ENCODE results near the gene IQCH. TPM values are rescaled to one million over a fixed set of nuclear protein-coding genes. Genes with fewer than 3 reads are reported as not detected.

The IQCH gene
- total RNA-seq, 1 experiment from 2014 or later = 2.4 TPM

DNA sequence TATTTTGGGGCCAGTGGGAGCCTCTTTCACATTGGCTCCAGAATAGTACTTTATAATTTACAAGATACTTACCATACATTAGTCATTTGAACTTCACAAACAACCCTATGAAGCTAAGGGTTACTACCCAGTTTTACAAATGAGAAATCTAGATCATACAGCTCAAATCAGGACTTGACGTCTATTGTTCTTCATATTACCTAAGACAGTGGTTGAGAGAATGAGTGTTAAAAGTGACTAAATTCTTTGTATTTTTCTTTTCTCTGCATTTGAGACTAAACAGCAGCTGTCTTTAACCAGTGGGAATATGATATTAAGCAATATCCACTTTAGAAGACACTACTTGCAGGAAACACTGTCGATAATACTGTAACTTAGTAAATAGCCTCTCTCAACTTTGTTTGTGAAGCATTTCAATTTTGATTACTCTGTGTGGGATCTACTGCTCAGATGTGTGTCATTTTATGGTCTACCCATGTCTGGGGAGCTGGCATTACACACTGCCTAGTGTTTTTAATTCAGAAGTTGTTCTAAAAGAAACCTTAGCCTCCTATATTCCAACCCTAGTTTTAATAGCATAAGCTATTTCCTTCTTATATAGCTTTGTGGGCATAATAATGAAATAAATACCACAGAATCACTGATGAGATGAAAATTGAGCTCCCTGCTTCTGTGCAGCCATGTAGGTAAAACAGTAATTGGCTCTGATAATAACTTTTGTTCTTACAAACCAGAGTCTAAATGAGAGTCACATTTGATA is 45.9 kb downstream of the IQCH start:
- Mint-ChIP-seq H3K27me3 (ENCODE audit: insufficient read depth, unreplicated experiment) (no peaks in the 10 kb centered on the region), H3K27ac (ENCODE audit: unreplicated experiment) (no peak overlapping the region), H3K4me1 (ENCODE audit: low read depth, unreplicated experiment) (peaks cover 7% of the 10 kb centered on the region), H3K36me3 (ENCODE audit: insufficient read depth, unreplicated experiment) (no peaks in the 10 kb centered on the region), H3K4me3 (ENCODE audit: unreplicated experiment) (no peak overlapping the region), H3K9me3 (ENCODE audit: unreplicated experiment) (no peaks in the 10 kb centered on the region)
- no peak overlapping the region for H3K4me3 ChIP-seq (ENCODE audit: low read depth, low read length)
- intact Hi-C loops (cut with micrococcal nuclease; ENCODE audit: unreplicated experiment) = loop anchor here (5.0 kb wide), 2 partner anchors 58 to 238 kb away; no protein-coding TSS in a partner anchor
- no peaks in the 10 kb centered on the region for H3K36me3 ChIP-seq (ENCODE audit: control insufficient read depth, insufficient read depth, low read length)
- ChIA-PET POLR2A (no interaction called here), CTCF (interaction anchor here (0.7 kb wide), 1 partner anchor 47 kb away, joined by 7 read pairs; no protein-coding TSS in a partner anchor)
- no peaks in the 10 kb centered on the region for H3K9me3 ChIP-seq
- no peaks in the 10 kb centered on the region for H3K27me3 ChIP-seq (replicated peaks; ENCODE audit: control insufficient read depth, insufficient read depth, low read length)
- no peak for DNase-seq
- no peaks in the 10 kb centered on the region for H3K4me1 ChIP-seq
- no TSS peak for BruUV-seq (replicated peaks)
- TF ChIP-seq, protein P1, sequence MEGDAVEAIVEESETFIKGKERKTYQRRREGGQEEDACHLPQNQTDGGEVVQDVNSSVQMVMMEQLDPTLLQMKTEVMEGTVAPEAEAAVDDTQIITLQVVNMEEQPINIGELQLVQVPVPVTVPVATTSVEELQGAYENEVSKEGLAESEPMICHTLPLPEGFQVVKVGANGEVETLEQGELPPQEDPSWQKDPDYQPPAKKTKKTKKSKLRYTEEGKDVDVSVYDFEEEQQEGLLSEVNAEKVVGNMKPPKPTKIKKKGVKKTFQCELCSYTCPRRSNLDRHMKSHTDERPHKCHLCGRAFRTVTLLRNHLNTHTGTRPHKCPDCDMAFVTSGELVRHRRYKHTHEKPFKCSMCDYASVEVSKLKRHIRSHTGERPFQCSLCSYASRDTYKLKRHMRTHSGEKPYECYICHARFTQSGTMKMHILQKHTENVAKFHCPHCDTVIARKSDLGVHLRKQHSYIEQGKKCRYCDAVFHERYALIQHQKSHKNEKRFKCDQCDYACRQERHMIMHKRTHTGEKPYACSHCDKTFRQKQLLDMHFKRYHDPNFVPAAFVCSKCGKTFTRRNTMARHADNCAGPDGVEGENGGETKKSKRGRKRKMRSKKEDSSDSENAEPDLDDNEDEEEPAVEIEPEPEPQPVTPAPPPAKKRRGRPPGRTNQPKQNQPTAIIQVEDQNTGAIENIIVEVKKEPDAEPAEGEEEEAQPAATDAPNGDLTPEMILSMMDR (IDR thresholded peaks at IDR 0.05; ENCODE audit: insufficient read depth in 1 of 2, low read depth in 1 of 2, low read length in 1 of 2, severe bottlenecking in 1 of 2, unreplicated experiment in 1 of 2) = no peak

DNA sequence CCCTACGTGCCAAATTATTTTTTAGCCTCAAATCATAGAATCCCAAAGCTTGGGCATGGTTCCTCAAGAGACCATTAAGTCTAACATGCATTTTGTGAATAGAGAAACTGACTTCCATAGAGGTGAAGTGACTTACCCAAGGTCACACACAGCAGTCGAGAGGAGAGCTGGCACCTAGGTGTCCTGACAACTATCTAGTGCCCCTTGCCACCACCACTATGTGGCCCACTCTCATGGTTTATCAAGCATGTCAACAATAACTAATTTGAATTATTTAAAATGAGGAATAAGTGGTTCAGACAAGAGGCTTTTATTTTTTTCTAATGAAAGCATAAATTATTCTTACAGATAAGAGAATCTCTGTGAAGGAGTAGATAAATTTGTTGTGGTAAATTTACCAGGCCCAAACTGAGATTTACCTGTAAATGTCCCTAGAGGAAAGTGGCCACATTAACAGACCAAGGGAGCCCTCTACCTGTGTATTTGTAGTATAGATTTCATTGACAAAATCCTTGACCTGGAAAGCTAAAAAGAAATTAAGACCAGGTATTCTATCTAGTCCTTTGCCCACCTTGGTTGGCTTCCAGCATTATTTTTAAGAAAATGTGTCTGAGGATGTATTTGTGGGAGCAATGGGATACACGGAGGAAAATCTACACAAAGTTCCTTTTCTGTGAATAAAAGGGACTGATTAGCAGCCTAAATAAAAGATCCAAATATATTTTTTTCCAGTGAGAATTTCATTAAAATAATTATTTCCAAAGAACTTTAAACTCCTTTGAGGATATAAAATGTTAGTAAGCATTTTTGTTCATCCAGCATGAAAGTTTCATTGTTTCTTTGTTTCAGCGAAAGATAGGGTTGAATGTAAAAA is 49.1 kb downstream of the IQCH start:
- Histone ChIP-seq H3K4me1 (no peaks in the 10 kb centered on the region), H3K36me3 (ENCODE audit: control insufficient read depth, insufficient read depth, low read length) (no peaks in the 10 kb centered on the region), H3K9me3 (no peaks in the 10 kb centered on the region), H3K27me3 (replicated peaks; ENCODE audit: control insufficient read depth, insufficient read depth, low read length) (no peaks in the 10 kb centered on the region), H3K4me3 (ENCODE audit: low read depth, low read length) (no peak overlapping the region)
- H3K27me3 Mint-ChIP-seq (ENCODE audit: insufficient read depth, unreplicated experiment) = no peaks in the 10 kb centered on the region
- TF ChIP-seq, protein P1 (IDR thresholded peaks at IDR 0.05; ENCODE audit: insufficient read depth in 1 of 2, low read depth in 1 of 2, low read length in 1 of 2, severe bottlenecking in 1 of 2, unreplicated experiment in 1 of 2) = peak; percentile 41 to 66
- CTCF ChIA-PET = interaction anchor here (0.6 to 1.5 kb wide), 6 partner anchors 63 to 364 kb away, joined by 3 to 19 read pairs (median 4); no protein-coding TSS in a partner anchor
- H3K4me1 Mint-ChIP-seq (ENCODE audit: low read depth, unreplicated experiment) = no peaks in the 10 kb centered on the region
- no peak overlapping the region for H3K27ac Mint-ChIP-seq (ENCODE audit: unreplicated experiment)
- no peaks in the 10 kb centered on the region for H3K9me3 Mint-ChIP-seq (ENCODE audit: unreplicated experiment)
- peak; percentile 35 to 38 for DNase-seq
- POLR2A ChIA-PET = no interaction called here
- no peak overlapping the region for H3K4me3 Mint-ChIP-seq (ENCODE audit: unreplicated experiment)
- H3K36me3 Mint-ChIP-seq (ENCODE audit: insufficient read depth, unreplicated experiment) = no peaks in the 10 kb centered on the region
- intact Hi-C loops (cut with micrococcal nuclease; ENCODE audit: unreplicated experiment) = loop anchor here (1.0 to 5.0 kb wide), 3 partner anchors 61 to 357 kb away; no protein-coding TSS in a partner anchor
- BruUV-seq (replicated peaks) = no TSS peak

DNA sequence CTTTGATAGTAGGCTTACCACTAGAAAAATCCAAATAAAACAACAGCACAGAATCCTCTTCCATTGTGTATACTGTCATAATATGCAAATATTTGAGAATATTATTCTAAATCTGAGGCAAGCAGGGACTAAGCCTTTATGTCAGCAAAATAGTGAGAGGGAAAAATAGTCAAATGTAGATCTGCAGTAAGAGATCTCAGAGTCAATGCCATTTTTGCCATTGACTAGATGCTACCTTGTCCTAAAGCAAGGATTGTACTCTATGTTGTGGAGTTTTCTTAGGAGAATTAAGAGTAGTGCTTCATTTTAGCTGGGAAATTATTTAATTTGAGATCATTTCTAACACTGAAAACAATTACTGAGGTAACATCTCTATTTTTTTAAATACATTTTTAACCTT is 50.2 kb downstream of the IQCH start:
- intact Hi-C loops (cut with micrococcal nuclease; ENCODE audit: unreplicated experiment) = loop anchor here (5.0 kb wide), 2 partner anchors 62 to 242 kb away; no protein-coding TSS in a partner anchor
- Mint-ChIP-seq H3K36me3 (ENCODE audit: insufficient read depth, unreplicated experiment) (no peaks in the 10 kb centered on the region), H3K27me3 (ENCODE audit: insufficient read depth, unreplicated experiment) (no peaks in the 10 kb centered on the region), H3K4me1 (ENCODE audit: low read depth, unreplicated experiment) (no peaks in the 10 kb centered on the region), H3K27ac (ENCODE audit: unreplicated experiment) (no peak overlapping the region), H3K9me3 (ENCODE audit: unreplicated experiment) (no peaks in the 10 kb centered on the region), H3K4me3 (ENCODE audit: unreplicated experiment) (no peak overlapping the region)
- no peak for DNase-seq
- Histone ChIP-seq H3K4me1 (no peaks in the 10 kb centered on the region), H3K9me3 (no peaks in the 10 kb centered on the region), H3K36me3 (ENCODE audit: control insufficient read depth, insufficient read depth, low read length) (no peaks in the 10 kb centered on the region), H3K27me3 (replicated peaks; ENCODE audit: control insufficient read depth, insufficient read depth, low read length) (no peaks in the 10 kb centered on the region), H3K4me3 (ENCODE audit: low read depth, low read length) (no peak overlapping the region)
- no TSS peak for BruUV-seq (replicated peaks)
- ChIA-PET CTCF (interaction anchor here (0.8 to 1.5 kb wide), 2 partner anchors 64 to 217 kb away, joined by 3 to 5 read pairs; no protein-coding TSS in a partner anchor), POLR2A (no interaction called here)
- TF ChIP-seq, protein P1 (IDR thresholded peaks at IDR 0.05; ENCODE audit: insufficient read depth in 1 of 2, low read depth in 1 of 2, low read length in 1 of 2, severe bottlenecking in 1 of 2, unreplicated experiment in 1 of 2) = no peak
